H1 (cell line): ENCODE measurements around the gene STIM2. TPM values are rescaled to one million over a fixed set of nuclear protein-coding genes. Genes with fewer than 3 reads are reported as not detected.

ENCODE experiments used
- CTCF ChIA-PET: fragments of 300-600 bp; sonication (Branson Sonifier 250); formaldehyde crosslinking; loops from one replicate; lab custom pipeline; 2021; ENCODE audit not compliant: partially characterized antibody; lab: Charles Lee
- POLR2A ChIA-PET: fragments of 300-600 bp; sonication (Branson Sonifier 250); formaldehyde crosslinking; loops from one replicate; lab custom pipeline; 2021; ENCODE audit warnings: inconsistent platforms; ENCODE audit not compliant: partially characterized antibody; lab: Charles Lee
- DNase-seq, 2 experiments: peaks; one replicate each; pipeline versions ENCODE4 v3.0.0 to v3.0.0-alpha.2; 2010 to 2022; ENCODE audit warnings: low spot score in 2 of 2, low read depth in 1 of 2, mixed read lengths in 1 of 2
- FAIRE-seq: peaks from 2 replicates; lab custom pipeline; 2011; peaks lifted over from hg19 to GRCh38; lab: Jason Lieb, UNC
- H2AFZ ChIP-seq: 2 replicates; pipeline ENCODE4 v1.8.1; 2012; ENCODE audit warnings: low read length, inconsistent platforms
- H2AK5ac ChIP-seq: 2 replicates; pipeline ENCODE4 v1.6.1; 2013; ENCODE audit warnings: low read depth, low read length
- H2BK120ac ChIP-seq: replicated peaks from 2 replicates; pipeline ENCODE3; 2013; ENCODE audit warnings: low read depth, low read length, inconsistent platforms
- H2BK12ac ChIP-seq: 2 replicates; pipeline ENCODE4 v1.6.1; 2013; ENCODE audit warnings: low read depth, low read length
- H2BK15ac ChIP-seq: 2 replicates; pipeline ENCODE4 v1.6.1; 2013; ENCODE audit warnings: low read length
- H2BK20ac ChIP-seq: 2 replicates; pipeline ENCODE4 v1.6.1; 2013; ENCODE audit warnings: low read length
- H2BK5ac ChIP-seq: 2 replicates; pipeline ENCODE4 v1.6.1; 2013; ENCODE audit warnings: low read depth, low read length
- H3K14ac ChIP-seq: 2 replicates; pipeline ENCODE4 v1.6.1; 2013; ENCODE audit warnings: inconsistent platforms; ENCODE audit not compliant: insufficient read length
- H3K18ac ChIP-seq: 2 replicates; pipeline ENCODE4 v1.6.1; 2013; ENCODE audit warnings: low read length; ENCODE audit errors: extremely low read depth
- H3K23ac ChIP-seq: 2 replicates; pipeline ENCODE4 v1.6.1; 2013; ENCODE audit warnings: inconsistent platforms; ENCODE audit not compliant: insufficient read length
- H3K23me2 ChIP-seq: 2 replicates; pipeline ENCODE4 v1.6.1; 2013; ENCODE audit warnings: low read depth, low read length
- H3K27ac ChIP-seq: 2 replicates; pipeline ENCODE4 v1.6.1; 2011; ENCODE audit warnings: low read depth, low read length, inconsistent platforms
- H3K27me3 ChIP-seq, 4 experiments: replicated peaks in 1 of 4; 1 replicate in 1 of 4; 2 replicates in 3 of 4; pipeline versions ENCODE4 v1.6.1 to v1.8.1; 2011 to 2013; ENCODE audit warnings: low read length in 3 of 4, mild to moderate bottlenecking in 3 of 4, inconsistent platforms in 2 of 4, mixed read lengths in 2 of 4, moderate library complexity in 1 of 4; ENCODE audit not compliant: control insufficient read depth in 3 of 4, insufficient read depth in 3 of 4; ENCODE audit errors: extremely low read depth in 1 of 4
- H3K36me3 ChIP-seq, 4 experiments: 2 replicates each; pipeline versions ENCODE4 v1.6.1 to v1.8.1; 2011 to 2013; ENCODE audit warnings: mild to moderate bottlenecking in 4 of 4, low read length in 3 of 4, moderate library complexity in 2 of 4, control low read depth in 1 of 4, inconsistent platforms in 1 of 4; ENCODE audit not compliant: insufficient read depth in 4 of 4, control insufficient read depth in 2 of 4
- H3K4ac ChIP-seq: replicated peaks from 2 replicates; pipeline ENCODE3; 2013; ENCODE audit warnings: low read length, low read depth, mixed read lengths, inconsistent platforms; ENCODE audit not compliant: insufficient read length
- H3K4me1 ChIP-seq, 4 experiments: replicated peaks in 1 of 4; 1 replicate in 1 of 4; 2 replicates in 3 of 4; pipeline versions ENCODE4 v1.6.1 to v1.8.1; 2011 to 2013; ENCODE audit warnings: low read length in 3 of 4, inconsistent platforms in 2 of 4, mixed read lengths in 1 of 4; ENCODE audit not compliant: insufficient read depth in 4 of 4, control insufficient read depth in 3 of 4
- H3K4me2 ChIP-seq, 2 experiments: 2 replicates each; pipeline versions ENCODE4 v1.6.1 to v1.8.1; 2011 to 2013; ENCODE audit warnings: low read depth in 2 of 2, low read length in 2 of 2, control low read depth in 1 of 2, inconsistent platforms in 1 of 2, mild to moderate bottlenecking in 1 of 2; ENCODE audit not compliant: insufficient read depth in 1 of 2
- H3K4me3 ChIP-seq, 4 experiments: fragments of 200-600, 300-600 bp in 1 of 4; sonication (generic), shearing (Covaris generic), sonication (Bioruptor Twin) in 1 of 4; 2 replicates each; pipeline versions ENCODE4 v1.5.1 to v1.8.1; 2011 to 2016; ENCODE audit warnings: low read length in 4 of 4, low read depth in 3 of 4, control low read depth in 2 of 4, inconsistent platforms in 2 of 4, mild to moderate bottlenecking in 2 of 4, mixed read lengths in 1 of 4, moderate library complexity in 1 of 4; ENCODE audit not compliant: insufficient read depth in 2 of 4; ENCODE audit errors: extremely low read depth in 1 of 4
- H3K56ac ChIP-seq: replicated peaks from 2 replicates; pipeline ENCODE3; 2013; ENCODE audit warnings: low read depth, mild to moderate bottlenecking, mixed read lengths, low read length, inconsistent platforms; ENCODE audit not compliant: insufficient read length
- H3K79me1 ChIP-seq: 2 replicates; pipeline ENCODE4 v1.6.1; 2013; ENCODE audit warnings: low read depth, low read length, control low read depth
- H3K79me2 ChIP-seq, 2 experiments: 2 replicates each; pipeline versions ENCODE4 v1.6.1 to v1.8.1; 2012 to 2013; ENCODE audit warnings: low read length in 2 of 2, mild to moderate bottlenecking in 2 of 2, inconsistent platforms in 1 of 2; ENCODE audit not compliant: insufficient read depth in 2 of 2, control insufficient read depth in 1 of 2
- H3K9ac ChIP-seq, 4 experiments: replicated peaks in 1 of 4; 1 replicate in 1 of 4; 2 replicates in 3 of 4; pipeline versions ENCODE4 v1.6.1 to v1.8.1; 2011 to 2013; ENCODE audit warnings: low read depth in 3 of 4, low read length in 3 of 4, control low read depth in 2 of 4, mild to moderate bottlenecking in 2 of 4, moderate library complexity in 2 of 4, inconsistent platforms in 1 of 4; ENCODE audit errors: extremely low read depth in 1 of 4
- H3K9me3 ChIP-seq, 2 experiments: 2 replicates each; pipeline versions ENCODE4 v1.6.1 to v1.8.1; 2012 to 2013; ENCODE audit warnings: mild to moderate bottlenecking in 2 of 2, moderate library complexity in 2 of 2, control low read depth in 1 of 2, inconsistent platforms in 1 of 2, low read depth in 1 of 2, low read length in 1 of 2, mixed read lengths in 1 of 2; ENCODE audit not compliant: insufficient read depth in 2 of 2
- H4K20me1 ChIP-seq, 2 experiments: replicated peaks in 1 of 2; 2 replicates each; pipeline versions ENCODE3 to v1.8.1; 2011 to 2013; ENCODE audit warnings: inconsistent platforms in 2 of 2, low read length in 2 of 2, mild to moderate bottlenecking in 1 of 2; ENCODE audit not compliant: insufficient read depth in 2 of 2, control insufficient read depth in 1 of 2
- H4K5ac ChIP-seq: 2 replicates; pipeline ENCODE4 v1.6.1; 2013; ENCODE audit warnings: low read length, low read depth, mixed read lengths, inconsistent platforms; ENCODE audit not compliant: insufficient read length
- H4K8ac ChIP-seq: 2 replicates; pipeline ENCODE4 v1.8.0; 2013; ENCODE audit warnings: mild to moderate bottlenecking, moderate library complexity, low read length, inconsistent platforms; ENCODE audit not compliant: insufficient read depth; ENCODE audit errors: extremely low read depth
- H4K91ac ChIP-seq: replicated peaks from 2 replicates; pipeline ENCODE3; 2013; ENCODE audit warnings: low read length, mixed read lengths, inconsistent platforms; ENCODE audit not compliant: insufficient read length
- CHD1 ChIP-seq: IDR thresholded peaks from 2 replicates; pipeline ENCODE4 v1.6.1; 2012; ENCODE audit warnings: low read depth, low read length, improper control_type of control experiment
- CHD2 ChIP-seq: IDR thresholded peaks from 2 replicates; pipeline ENCODE4 v1.6.1; 2012; ENCODE audit warnings: low read length, improper control_type of control experiment
- GABPA ChIP-seq: IDR thresholded peaks from 2 replicates; pipeline ENCODE4 v1.6.1; 2011; ENCODE audit warnings: mild to moderate bottlenecking, low read length, moderate library complexity, borderline replicate concordance; ENCODE audit not compliant: insufficient read depth
- KDM4A ChIP-seq: IDR thresholded peaks from one replicate; pipeline ENCODE4 v1.7.1; 2012; ENCODE audit warnings: low read depth, mild to moderate bottlenecking, moderate library complexity, low read length, inconsistent platforms; ENCODE audit not compliant: severe bottlenecking
- MAFK ChIP-seq: IDR thresholded peaks from 2 replicates; pipeline ENCODE4 v1.6.1; 2012; ENCODE audit warnings: low read depth, mild to moderate bottlenecking, improper control_type of control experiment, low read length
- POLR2A ChIP-seq, 2 experiments: IDR thresholded peaks; 1 replicate in 1 of 2; 2 replicates in 1 of 2; pipeline ENCODE4 v1.6.1; 2011; ENCODE audit warnings: low read depth in 2 of 2, low read length in 2 of 2, mild to moderate bottlenecking in 2 of 2; ENCODE audit errors: control extremely low read depth in 1 of 2
- POU5F1 ChIP-seq: IDR thresholded peaks from 2 replicates; pipeline ENCODE4 v1.6.1; 2011; ENCODE audit warnings: low read depth, mild to moderate bottlenecking, low read length, moderate library complexity
- RAD21 ChIP-seq, 2 experiments: IDR thresholded peaks in 1 of 2; conservative IDR thresholded peaks in 1 of 2; 2 replicates each; pipeline ENCODE4 v1.6.1; 2011; ENCODE audit warnings: low read depth in 2 of 2, low read length in 2 of 2, improper control_type of control experiment in 1 of 2, inconsistent platforms in 1 of 2, mild to moderate bottlenecking in 1 of 2, moderate library complexity in 1 of 2
- RXRA ChIP-seq: IDR thresholded peaks from 2 replicates; pipeline ENCODE4 v1.6.1; 2011; ENCODE audit warnings: low read depth, mild to moderate bottlenecking, low read length, moderate library complexity; ENCODE audit not compliant: insufficient read depth
- TEAD4 ChIP-seq: IDR thresholded peaks from 2 replicates; pipeline ENCODE4 v1.6.1; 2012; ENCODE audit warnings: low read depth, low read length, inconsistent platforms, mixed read lengths
- YY1 ChIP-seq: IDR thresholded peaks from 2 replicates; pipeline ENCODE4 v1.6.1; 2011; ENCODE audit warnings: low read depth, mild to moderate bottlenecking, low read length
- WGBS, 2 experiments: shearing (Covaris generic) in 1 of 2; methylation state at CpG; one replicate each; pipeline versions ENCODE4 v1.1.6 to v1.1.7; 2013 to 2015; ENCODE audit warnings: low lambda C conversion rate in 2 of 2, mixed read lengths in 2 of 2, inconsistent platforms in 1 of 2, low coverage in 1 of 2, missing lambda C conversion rate in 1 of 2; ENCODE audit not compliant: insufficient replicate concordance in 2 of 2, insufficient coverage in 1 of 2, insufficient read length in 1 of 2; ENCODE audit errors: extremely low coverage in 1 of 2, missing lambda C conversion rate in 1 of 2; 5-methylcytosine and 5-hydroxymethylcytosine counted together
- polyA plus RNA-seq, 7 experiments: library from polyadenylated mRNA; depleted of rRNA in 3 of 7; stranded (reverse) in 5 of 7; unstranded in 2 of 7; fragments of >200 nt in 5 of 7; fragments of 200-250 nt in 2 of 7; gene quantifications; 1 replicate in 5 of 7; 2 replicates in 1 of 7; 4 replicates in 1 of 7; pipeline versions ENCODE4 v1.2.1 to v1.2.3, GENCODE V29; 2011 to 2013; ENCODE audit warnings: missing spikeins in 2 of 7, mixed read lengths in 2 of 7
- total RNA-seq: library from RNA; stranded (reverse); fragmentation: NEBNext Ultra II Directional; extraction: Animal tissue kit (Norgen Biotek cat#: 25700); gene quantifications from 2 replicates; pipeline ENCODE4 v1.2.1, GENCODE V29; 2021
- TF ChIP-seq, protein P1 (sequence below): IDR thresholded peaks from 2 replicates; pipeline ENCODE4 v1.6.1; 2011; ENCODE audit warnings: low read length, improper control_type of control experiment

STIM2 gene
- total and polyA plus RNA-seq, 2 of the 8 experiments (the other 6 are each of a cell fraction or from before 2014, with no cell fraction given), result 22.9 to 23.0 TPM

DNA sequence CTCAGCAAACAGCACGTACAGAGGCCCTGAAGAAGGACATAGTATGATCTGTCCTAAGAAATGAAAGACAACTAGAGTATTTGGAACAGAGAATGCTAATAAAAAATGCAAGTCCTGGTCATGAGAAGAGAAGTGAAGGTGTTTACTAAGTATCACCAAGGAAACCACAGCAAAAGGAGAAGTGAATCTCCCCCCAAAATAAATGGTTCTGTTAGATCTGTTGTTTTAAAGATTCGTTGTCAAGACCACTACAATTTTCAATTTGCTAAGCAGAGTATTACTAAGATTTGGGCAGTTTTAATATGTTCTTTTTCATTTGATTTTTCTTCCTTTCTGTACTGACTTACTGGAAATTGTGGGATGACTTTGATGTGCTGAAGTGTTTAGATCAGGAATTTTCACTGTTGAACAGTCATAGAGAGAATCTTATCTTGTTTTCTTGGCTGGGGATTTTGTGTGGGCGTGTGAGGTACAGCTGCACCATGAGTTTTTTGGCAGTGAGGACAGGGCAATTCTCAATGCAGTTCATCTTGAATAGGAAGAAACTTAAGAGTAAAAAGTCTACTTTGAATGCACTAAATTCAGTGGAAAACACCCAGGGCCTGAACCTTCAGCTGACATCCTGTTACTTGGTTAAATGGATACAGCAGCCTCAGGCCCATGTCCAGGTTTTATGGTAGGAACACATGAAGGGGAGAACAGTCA lies 132.2 kb downstream of the STIM2 start:
- Histone ChIP-seq H3K36me3 (no peaks in the 10 kb centered on the region), H3K4me1 (peaks cover 0 to 4% (median 0%) of the 10 kb centered on the region in 4 experiments; a peak in 3 of 7 replicates), H4K91ac (no peak overlapping the region), H3K9me3 (no peaks in the 10 kb centered on the region), H3K9ac (no peak overlapping the region), H3K4ac (no peak overlapping the region), H3K4me2 (no peak overlapping the region), H2BK12ac (no peak overlapping the region), H3K79me2 (no peaks in the 10 kb centered on the region), H3K56ac (no peak overlapping the region)
- TF ChIP-seq KDM4A (no peak), GABPA (no peak), CHD2 (no peak), YY1 (no peak), RAD21 (IDR thresholded peaks at IDR 0.05 in 1 of 2, conservative IDR thresholded peaks at IDR 0.05 in 1 of 2; ENCODE audit: low read depth in 2 of 2, low read length in 2 of 2) (no peak), TEAD4 (no peak), POLR2A (IDR thresholded peaks at IDR 0.05; ENCODE audit: control extremely low read depth in 1 of 2, low read depth in 2 of 2, low read length in 2 of 2) (no peak), RXRA (no peak), CHD1 (no peak), POU5F1 (no peak), MAFK (no peak)
- TF ChIP-seq, protein P1, sequence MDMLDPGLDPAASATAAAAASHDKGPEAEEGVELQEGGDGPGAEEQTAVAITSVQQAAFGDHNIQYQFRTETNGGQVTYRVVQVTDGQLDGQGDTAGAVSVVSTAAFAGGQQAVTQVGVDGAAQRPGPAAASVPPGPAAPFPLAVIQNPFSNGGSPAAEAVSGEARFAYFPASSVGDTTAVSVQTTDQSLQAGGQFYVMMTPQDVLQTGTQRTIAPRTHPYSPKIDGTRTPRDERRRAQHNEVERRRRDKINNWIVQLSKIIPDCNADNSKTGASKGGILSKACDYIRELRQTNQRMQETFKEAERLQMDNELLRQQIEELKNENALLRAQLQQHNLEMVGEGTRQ, result no peak
- TF ChIP-seq, all 59 proteins: peak for 0
- Histone ChIP-seq H2BK20ac (no peak overlapping the region), H2BK120ac (no peak overlapping the region), H3K27me3 (no peaks in the 10 kb centered on the region), H3K23me2 (no peaks in the 10 kb centered on the region), H2BK5ac (no peak overlapping the region), H2AK5ac (no peak overlapping the region), H3K18ac (no peak overlapping the region), H4K8ac (no peak overlapping the region), H3K27ac (no peak overlapping the region), H3K23ac (no peak overlapping the region), H3K79me1 (no peaks in the 10 kb centered on the region), H4K20me1 (no peaks in the 10 kb centered on the region), H3K4me3 (no peak overlapping the region), H2BK15ac (no peak overlapping the region), H3K14ac (no peak overlapping the region), H4K5ac (no peak overlapping the region), H2AFZ (no peak overlapping the region)
- WGBS, 2 experiments, result 74% methylated on average over 3 of the region's 3 CpGs; no CpG with 5 or more reads in 1 of the 2 experiments
- CTCF ChIA-PET, result interaction anchor here (0.7 to 2.4 kb wide), 4 partner anchors 9 to 205 kb away, joined by 3 to 14 read pairs (median 8); no protein-coding TSS in a partner anchor
- POLR2A ChIA-PET, result interaction anchor here (0.7 kb wide), 1 partner anchor 236 kb away, joined by 3 read pairs; no protein-coding TSS in a partner anchor
- FAIRE-seq (no peak), DNase-seq (no peak)
